GM21515 (cell line): ENCODE data around the gene UBE4B.
"Not testable (repeated sequence)": the region's sequence is repeated elsewhere in the genome, so short reads cannot be mapped to it uniquely, and the experiment has no call there.

Experiments used
- ATAC-seq: cut with Tn5 transposase; IDR thresholded peaks from one replicate; pipeline ENCODE4 v1.9.1; 2021; ENCODE audit not compliant: unreplicated experiment

The UBE4B gene

DNA sequence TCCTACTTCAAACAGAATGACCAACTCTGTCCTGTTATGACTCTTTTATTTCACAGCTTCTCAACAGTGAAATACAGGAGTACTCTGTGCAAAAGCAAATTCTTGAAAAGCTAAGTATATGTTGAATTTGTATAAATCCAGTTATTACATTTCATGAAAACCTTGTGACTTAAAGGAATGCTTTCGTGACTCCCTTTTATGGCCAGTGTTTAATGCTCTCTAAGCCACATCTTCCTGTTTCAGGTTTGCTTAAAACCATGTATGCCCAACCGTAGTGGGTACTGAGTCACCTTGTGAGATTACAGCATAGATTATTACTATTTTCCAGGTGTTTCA is 137.4 kb downstream of the UBE4B start:
- ATAC-seq: no peak

- no peak for ATAC-seq
Observed at GRCh38 chr1:10171105-10171767, 138.5 kb downstream of the UBE4B start.

- ATAC-seq: no peak
Observed at GRCh38 chr1:10171995-10172669, 139.4 kb downstream of the UBE4B start.

DNA sequence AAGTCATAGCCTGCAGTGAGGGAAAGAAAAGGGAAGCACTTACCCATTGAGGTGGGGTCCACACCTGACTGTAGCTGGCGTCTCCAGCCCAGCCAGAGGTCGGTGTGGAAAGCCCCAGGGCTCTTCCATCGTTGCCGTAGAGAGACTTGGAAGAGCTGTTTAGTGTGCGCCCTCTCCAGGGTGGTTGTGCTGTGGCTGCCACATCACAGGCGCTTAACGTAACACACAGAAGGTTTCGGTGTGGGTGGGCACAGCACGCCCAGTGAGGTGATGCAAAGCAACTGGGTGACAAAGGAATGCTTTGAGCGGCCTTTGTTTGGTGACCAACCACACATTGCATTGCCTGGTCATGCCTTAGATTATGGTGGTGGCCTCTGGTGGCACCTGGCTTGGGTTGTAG is 140.8 kb downstream of the UBE4B start:
- no peak for ATAC-seq

- no peak for ATAC-seq
Observed at GRCh38 chr1:10177876-10178275, 145.1 kb downstream of the UBE4B start.

DNA sequence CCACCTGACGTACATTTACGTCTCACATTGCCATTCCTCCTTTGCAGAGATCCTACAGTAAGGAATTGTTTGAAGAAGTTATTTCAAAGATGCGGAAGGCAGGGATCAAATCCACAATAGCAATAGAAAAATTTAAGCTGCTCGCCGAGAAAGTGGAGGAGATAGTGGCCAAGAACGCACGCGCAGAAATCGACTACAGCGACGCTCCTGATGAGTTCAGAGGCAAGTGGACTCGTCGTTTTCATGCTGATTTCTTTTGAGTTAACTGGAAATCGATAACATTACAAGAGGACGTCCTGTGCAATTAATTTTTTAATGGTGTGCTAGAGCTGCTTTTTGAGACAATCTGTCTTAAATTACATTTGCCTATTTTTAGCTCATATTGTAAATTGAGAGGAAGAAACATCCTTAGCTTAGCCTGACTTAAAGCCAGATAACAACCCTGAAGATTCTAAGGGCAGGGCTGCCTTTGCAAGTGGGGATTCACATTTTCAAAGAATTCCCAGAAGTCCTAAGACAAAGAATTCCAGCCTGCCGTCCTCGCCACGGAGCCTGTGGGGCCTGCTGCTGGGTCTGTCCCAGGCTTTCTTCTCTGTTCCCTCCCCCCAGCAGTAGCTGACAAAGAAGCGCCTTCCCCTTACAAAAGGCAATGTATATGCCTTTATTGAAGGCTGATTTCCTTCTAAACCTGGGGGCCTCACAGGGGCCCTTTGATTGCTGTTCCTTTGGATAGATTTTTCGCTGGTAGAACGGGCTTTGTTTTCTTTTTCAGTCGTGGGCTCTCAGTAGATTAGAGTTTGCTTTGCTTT is 146.0 kb downstream of the UBE4B start:
- no peak for ATAC-seq

- no peak for ATAC-seq
Observed at GRCh38 chr1:10179406-10180091, 146.8 kb downstream of the UBE4B start.

DNA sequence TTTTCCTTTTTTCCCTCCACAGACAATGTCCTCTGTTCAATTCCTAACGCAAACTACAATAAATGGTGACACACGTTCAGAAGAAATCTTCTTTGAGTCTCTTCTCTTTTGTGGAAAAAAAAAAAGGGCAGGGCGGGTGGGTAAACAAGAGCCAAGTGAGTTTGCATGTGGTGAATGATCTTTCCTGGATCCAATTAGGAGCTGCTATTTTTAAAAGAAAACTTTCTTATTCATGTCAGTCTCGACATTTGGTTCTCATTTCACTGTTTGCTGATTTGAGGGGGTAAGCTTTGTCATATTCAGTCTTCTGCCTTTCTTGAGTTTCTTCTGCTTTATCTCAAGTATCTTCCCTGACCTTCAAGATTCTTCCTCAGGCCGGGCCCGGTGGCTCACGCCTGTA is 148.4 kb downstream of the UBE4B start:
- no peak for ATAC-seq

DNA sequence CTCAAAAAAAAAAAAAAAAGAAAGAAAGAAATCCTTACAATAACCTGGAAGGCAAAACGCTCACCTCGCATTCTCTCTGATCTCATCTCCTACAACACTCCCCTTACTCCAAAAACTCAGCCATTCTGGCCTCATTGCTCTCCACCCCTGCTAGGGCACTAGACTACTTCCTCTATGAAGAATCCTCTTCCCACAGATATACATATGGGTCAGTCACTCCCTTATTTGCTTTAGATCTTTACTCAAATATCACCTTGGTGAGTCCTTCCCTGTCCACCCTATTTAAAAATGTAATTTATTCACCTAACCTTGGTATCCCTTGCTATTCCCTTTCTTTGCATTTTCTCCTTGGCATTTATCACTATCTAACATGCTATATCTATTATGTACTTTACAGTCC is 153.0 kb downstream of the UBE4B start:
- ATAC-seq: no peak

- no peak for ATAC-seq
Observed at GRCh38 chr1:10186331-10187025, 153.7 kb downstream of the UBE4B start.

- no peak for ATAC-seq
Observed at GRCh38 chr1:10187026-10187334, 154.2 kb downstream of the UBE4B start.

DNA sequence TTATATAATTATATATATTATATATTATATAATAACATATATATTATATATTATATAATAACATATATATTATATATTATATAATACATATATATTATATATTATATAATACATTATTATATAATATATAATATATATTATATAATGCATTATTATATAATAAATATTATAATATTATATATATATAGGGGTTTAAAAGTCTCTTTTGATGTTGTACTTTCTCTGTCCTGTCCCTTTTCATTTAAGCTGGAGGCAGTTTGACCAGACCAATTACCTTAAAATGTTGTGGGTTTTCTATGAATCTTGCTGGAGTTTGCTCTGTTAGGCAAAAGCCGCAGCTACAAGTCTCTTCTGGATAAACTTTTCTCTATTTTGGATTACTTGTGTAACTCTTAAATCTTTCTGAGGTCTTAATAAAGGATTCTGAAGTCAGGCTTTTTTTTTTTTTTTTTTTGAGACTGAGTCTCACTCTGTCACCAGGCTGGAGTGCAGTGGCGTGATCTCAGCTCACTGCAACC is 155.4 kb downstream of the UBE4B start:
- no peak for ATAC-seq

- ATAC-seq: no peak
Observed at GRCh38 chr1:10189659-10190058, 156.9 kb downstream of the UBE4B start.

DNA sequence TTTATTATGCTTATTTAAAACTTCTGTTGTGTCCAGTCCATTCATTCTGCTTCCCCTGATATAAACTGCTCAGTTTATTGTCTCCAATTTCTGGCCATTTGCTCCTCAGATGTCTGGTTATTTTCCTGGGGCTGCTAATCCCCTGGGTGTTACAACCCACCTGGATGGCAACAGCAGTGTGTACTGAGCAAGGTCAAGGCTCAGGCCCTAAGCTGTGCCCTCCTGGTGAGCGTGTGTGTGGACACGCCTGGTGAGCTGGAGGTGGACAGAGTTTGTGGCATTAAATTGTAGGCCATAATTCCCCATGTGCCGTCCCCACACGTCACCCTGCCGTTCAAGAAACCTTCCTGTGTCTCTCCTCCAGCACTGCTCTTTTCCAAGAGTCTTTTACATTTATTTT is 159.5 kb downstream of the UBE4B start:
- ATAC-seq: no peak

- no peak for ATAC-seq
Observed at GRCh38 chr1:10193288-10193687, 160.5 kb downstream of the UBE4B start.

DNA sequence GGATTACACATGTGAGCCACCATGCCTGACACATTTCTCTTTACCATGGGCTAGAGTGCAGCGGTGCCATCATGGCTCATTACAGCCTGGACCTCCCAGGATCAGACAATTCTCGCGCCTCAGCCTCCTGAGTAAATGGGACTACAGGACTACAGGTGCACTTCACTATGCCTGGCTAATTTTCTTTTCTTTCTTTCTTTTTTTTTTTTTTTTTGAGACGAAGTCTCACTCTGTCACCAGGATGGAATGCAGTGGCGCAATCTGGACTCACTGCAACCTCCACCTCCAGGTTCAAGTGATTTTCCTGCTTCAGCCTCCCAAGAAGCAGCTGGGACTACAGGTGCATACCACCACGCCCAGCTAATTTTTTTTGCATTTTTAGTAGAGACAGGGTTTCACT is 162.8 kb downstream of the UBE4B start:
- ATAC-seq: no peak

DNA sequence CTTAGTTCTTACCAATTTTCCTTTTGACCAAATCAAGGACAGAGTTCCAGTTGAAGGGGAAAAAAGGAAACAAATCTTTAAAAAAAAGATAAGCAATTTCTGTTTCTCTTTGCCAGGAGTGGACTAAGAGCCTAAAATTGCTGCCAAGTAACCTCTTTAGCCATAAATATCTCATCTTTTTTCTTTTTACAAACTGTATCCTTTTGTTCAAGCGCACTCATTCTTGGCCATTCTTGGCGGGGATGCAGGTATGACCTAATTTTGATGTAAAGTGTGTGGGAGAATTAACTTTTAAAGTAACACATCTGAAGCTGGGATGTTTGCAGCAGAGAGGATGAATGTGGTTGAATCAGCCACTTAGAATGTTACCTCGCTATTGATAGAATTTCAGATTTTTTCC is 164.2 kb downstream of the UBE4B start:
- no peak for ATAC-seq

DNA sequence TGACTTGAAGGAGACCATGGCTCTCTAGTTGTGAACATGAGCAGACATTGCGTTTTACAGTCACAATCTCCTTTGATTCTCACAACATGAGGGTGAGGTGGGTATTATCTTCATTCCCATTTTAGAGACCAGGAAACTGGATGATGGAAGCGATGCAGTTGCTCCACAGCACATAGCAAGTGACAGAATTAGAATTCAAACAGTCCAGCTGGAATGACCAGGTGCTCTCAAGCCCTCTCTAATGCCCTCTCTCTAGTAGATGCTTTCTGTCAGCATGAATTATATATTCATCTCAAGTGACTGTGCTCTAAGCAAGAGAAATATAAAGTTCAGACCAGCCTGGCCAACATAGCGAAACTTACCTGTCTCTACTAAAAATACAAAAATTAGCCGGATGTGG is 167.9 kb downstream of the UBE4B start:
- no peak for ATAC-seq

DNA sequence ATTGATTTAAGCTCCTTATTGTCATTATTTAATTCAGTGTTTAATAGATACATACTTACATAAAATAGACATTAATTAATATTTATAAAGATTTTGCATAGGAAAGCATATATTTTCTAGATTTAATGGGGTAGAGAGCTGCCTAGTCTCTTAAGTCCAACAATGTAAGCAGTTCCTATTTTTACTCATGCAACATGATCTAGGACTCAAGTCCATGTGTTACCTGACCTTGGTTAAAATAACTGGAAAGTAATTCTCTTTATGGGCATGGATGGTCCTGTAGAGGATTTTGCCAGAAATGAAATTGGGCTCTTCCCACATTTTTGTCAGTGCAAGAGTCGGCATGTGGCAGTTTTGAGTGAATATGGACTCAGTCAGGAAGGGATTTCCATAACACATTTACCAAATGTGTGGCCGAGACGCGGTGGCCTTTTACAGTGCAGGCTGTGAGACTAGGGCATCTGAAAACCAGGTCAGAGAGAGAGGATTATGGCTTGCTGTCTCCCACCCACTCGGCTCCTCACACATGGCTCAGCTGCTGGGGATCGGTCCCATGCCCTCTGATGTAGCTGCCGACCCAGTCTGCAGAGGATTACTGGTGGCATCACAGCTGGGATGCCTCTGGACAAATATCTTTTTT is 171.4 kb downstream of the UBE4B start:
- ATAC-seq: no peak

- not testable (repeated sequence) for ATAC-seq
Observed at GRCh38 chr1:10205206-10205605, 172.4 kb downstream of the UBE4B start.

GRCh38 chr1:10207810-10208209 is 175.1 kb downstream of the UBE4B start:
- ATAC-seq: no peak
